ENCODE data around the gene ANKMY1. TPM values are rescaled to one million over a fixed set of nuclear protein-coding genes. Genes with fewer than 3 reads are reported as not detected.

Gene ANKMY1
- total and polyA plus RNA-seq, 2 experiments from 2014 or later: 5.1 to 10.1 TPM

- no peak overlapping the region for H3K9ac ChIP-seq
These were observed 16.0 kb upstream of the ANKMY1 start for GRCh38 chr2:240573516-240574385.

GRCh38 chr2:240573071-240573515 is 15.3 kb upstream of the ANKMY1 start:
- in situ Hi-C loops (cut with MboI): no loop called here
- no peak for DNase-seq
- WGBS, 2 experiments (ENCODE audit: low coverage in 1 of 2, low lambda C conversion rate in 2 of 2, missing lambda C conversion rate in 2 of 2): 79 to 81% methylated on average over 13 of the region's 20 CpGs
- H3K27ac ChIP-seq: no peak overlapping the region
- H3K9ac ChIP-seq: no peak overlapping the region
- no peaks in the 10 kb centered on the region for H3F3A ChIP-seq (ENCODE audit: insufficient read depth)
- H3K36me3 ChIP-seq (ENCODE audit: low read depth): no peaks in the 10 kb centered on the region; the same call in 1 of the 2 replicates
- H3K4me2 ChIP-seq (ENCODE audit: unreplicated experiment): no peak overlapping the region
- no peaks in the 10 kb centered on the region for H3K9me3 ChIP-seq (ENCODE audit: low read depth)
- no peak for TF ChIP-seq EZH2phosphoT487 (IDR thresholded peaks at IDR 0.05; ENCODE audit: insufficient read depth, low read depth)
- no peaks in the 10 kb centered on the region for H3K9me2 ChIP-seq (ENCODE audit: insufficient read depth)
- 0 out of 2 replicates have a peak, but pooled peaks cover 18% of the 10 kb centered on the region for H3K79me2 ChIP-seq (ENCODE audit: insufficient read depth)
- no peaks in the 10 kb centered on the region for H4K20me1 ChIP-seq (ENCODE audit: insufficient read depth)
- H2AFZ ChIP-seq: no peak overlapping the region
- peaks cover 4% of the 10 kb centered on the region; the same call in 1 of the 2 replicates for H3K4me1 ChIP-seq (ENCODE audit: insufficient read depth)
- no peak overlapping the region for H3K4me3 ChIP-seq
- H3K27me3 ChIP-seq (replicated peaks; ENCODE audit: insufficient read depth): no peaks in the 10 kb centered on the region

More at GRCh38 chr2:240573516-240574385, 16.0 kb upstream of the ANKMY1 start:
- H3K27me3 ChIP-seq (replicated peaks; ENCODE audit: insufficient read depth): no peaks in the 10 kb centered on the region
- no peak overlapping the region for H2AFZ ChIP-seq
- H3K9me2 ChIP-seq (ENCODE audit: insufficient read depth): no peaks in the 10 kb centered on the region
- no peak overlapping the region for H3K4me3 ChIP-seq
- no peaks in the 10 kb centered on the region; the same call in 1 of the 2 replicates for H3K36me3 ChIP-seq (ENCODE audit: low read depth)
- no peaks in the 10 kb centered on the region for H3K9me3 ChIP-seq (ENCODE audit: low read depth)
- H3K4me2 ChIP-seq (ENCODE audit: unreplicated experiment): no peak overlapping the region
- H3K27ac ChIP-seq: no peak overlapping the region
- in situ Hi-C loops (cut with MboI): no loop called here
- H3F3A ChIP-seq (ENCODE audit: insufficient read depth): no peaks in the 10 kb centered on the region
- peaks cover 25% of the 10 kb centered on the region; the same call in 1 of the 2 replicates for H3K79me2 ChIP-seq (ENCODE audit: insufficient read depth)
- 93 to 94% methylated on average over 23 to 35 of the region's 37 CpGs for WGBS, 2 experiments (ENCODE audit: low coverage in 1 of 2, low lambda C conversion rate in 2 of 2, missing lambda C conversion rate in 2 of 2)
- no peak for DNase-seq
- no peaks in the 10 kb centered on the region for H4K20me1 ChIP-seq (ENCODE audit: insufficient read depth)
- TF ChIP-seq EZH2phosphoT487 (IDR thresholded peaks at IDR 0.05; ENCODE audit: insufficient read depth, low read depth): no peak
- H3K4me1 ChIP-seq (ENCODE audit: insufficient read depth): peaks cover 4% of the 10 kb centered on the region; the same call in 1 of the 2 replicates

- Histone ChIP-seq H3K27ac (no peak overlapping the region), H3K9me2 (ENCODE audit: insufficient read depth) (no peaks in the 10 kb centered on the region), H2AFZ (no peak overlapping the region), H3K4me1 (ENCODE audit: insufficient read depth) (peaks cover 4% of the 10 kb centered on the region), H3K27me3 (replicated peaks; ENCODE audit: insufficient read depth) (no peaks in the 10 kb centered on the region), H3F3A (ENCODE audit: insufficient read depth) (no peaks in the 10 kb centered on the region; the same call in 1 of the 2 replicates), H3K79me2 (ENCODE audit: insufficient read depth) (0 out of 2 replicates have a peak, but pooled peaks cover 16% of the 10 kb centered on the region), H3K4me3 (no peak overlapping the region), H3K9me3 (ENCODE audit: low read depth) (no peaks in the 10 kb centered on the region), H3K9ac (no peak overlapping the region), H3K4me2 (ENCODE audit: unreplicated experiment) (no peak overlapping the region), H3K36me3 (ENCODE audit: low read depth) (no peaks in the 10 kb centered on the region; the same call in 1 of the 2 replicates), H4K20me1 (ENCODE audit: insufficient read depth) (no peaks in the 10 kb centered on the region)
- TF ChIP-seq EZH2 (IDR thresholded peaks at IDR 0.05; ENCODE audit: insufficient read depth, poor library complexity, severe bottlenecking) (no peak), EZH2phosphoT487 (IDR thresholded peaks at IDR 0.05; ENCODE audit: insufficient read depth, low read depth) (no peak)
- no peak for DNase-seq
- in situ Hi-C loops (cut with MboI): no loop called here
- WGBS, 2 experiments (ENCODE audit: low coverage in 1 of 2, low lambda C conversion rate in 2 of 2, missing lambda C conversion rate in 2 of 2): 85 to 88% methylated on average over 29 to 30 of the region's 30 CpGs
These were observed 14.6 kb upstream of the ANKMY1 start for GRCh38 chr2:240572141-240573031.

- WGBS, 2 experiments (ENCODE audit: low coverage in 1 of 2, low lambda C conversion rate in 2 of 2, missing lambda C conversion rate in 2 of 2): 79 to 84% methylated on average over 16 to 18 of the region's 18 CpGs
- 0 out of 2 replicates have a peak, but pooled peaks cover 13% of the 10 kb centered on the region for H3K79me2 ChIP-seq (ENCODE audit: insufficient read depth)
- H3K27me3 ChIP-seq (replicated peaks; ENCODE audit: insufficient read depth): no peaks in the 10 kb centered on the region
- H3K27ac ChIP-seq: no peak overlapping the region
- no peaks in the 10 kb centered on the region; the same call in 1 of the 2 replicates for H3F3A ChIP-seq (ENCODE audit: insufficient read depth)
- no peaks in the 10 kb centered on the region for H3K9me2 ChIP-seq (ENCODE audit: insufficient read depth)
- peaks cover 12% of the 10 kb centered on the region for H3K4me1 ChIP-seq (ENCODE audit: insufficient read depth)
- H3K9me3 ChIP-seq (ENCODE audit: low read depth): no peaks in the 10 kb centered on the region
- no peak overlapping the region for H2AFZ ChIP-seq
- no peak overlapping the region for H3K9ac ChIP-seq
- no peaks in the 10 kb centered on the region for H4K20me1 ChIP-seq (ENCODE audit: insufficient read depth)
- no peak overlapping the region for H3K4me2 ChIP-seq (ENCODE audit: unreplicated experiment)
- H3K4me3 ChIP-seq: no peak overlapping the region
- H3K36me3 ChIP-seq (ENCODE audit: low read depth): no peaks in the 10 kb centered on the region; the same call in 1 of the 2 replicates
- TF ChIP-seq EZH2phosphoT487 (IDR thresholded peaks at IDR 0.05; ENCODE audit: insufficient read depth, low read depth): no peak
- no peak for TF ChIP-seq EZH2 (IDR thresholded peaks at IDR 0.05; ENCODE audit: insufficient read depth, poor library complexity, severe bottlenecking)
- DNase-seq: no peak
- in situ Hi-C loops (cut with MboI): no loop called here
These were observed 13.7 kb upstream of the ANKMY1 start for GRCh38 chr2:240571314-240571973.
